Measurements from ENCODE around the gene TSC22D1.

- no peak for TF ChIP-seq POLR2AphosphoS5 (IDR thresholded peaks at IDR 0.05; ENCODE audit: borderline replicate concordance, low read depth, low read length)
- no peak for TF ChIP-seq EZH2 (IDR thresholded peaks at IDR 0.05)
These were observed 186.3 kb downstream of the TSC22D1 start for GRCh38 chr13:44389876-44390275.
